ENCODE measurements around the gene RIGI.
"Not testable (repeated sequence)": the region's sequence is repeated elsewhere in the genome, so short reads cannot be mapped to it uniquely, and the experiment has no call there.

Gene RIGI

DNA sequence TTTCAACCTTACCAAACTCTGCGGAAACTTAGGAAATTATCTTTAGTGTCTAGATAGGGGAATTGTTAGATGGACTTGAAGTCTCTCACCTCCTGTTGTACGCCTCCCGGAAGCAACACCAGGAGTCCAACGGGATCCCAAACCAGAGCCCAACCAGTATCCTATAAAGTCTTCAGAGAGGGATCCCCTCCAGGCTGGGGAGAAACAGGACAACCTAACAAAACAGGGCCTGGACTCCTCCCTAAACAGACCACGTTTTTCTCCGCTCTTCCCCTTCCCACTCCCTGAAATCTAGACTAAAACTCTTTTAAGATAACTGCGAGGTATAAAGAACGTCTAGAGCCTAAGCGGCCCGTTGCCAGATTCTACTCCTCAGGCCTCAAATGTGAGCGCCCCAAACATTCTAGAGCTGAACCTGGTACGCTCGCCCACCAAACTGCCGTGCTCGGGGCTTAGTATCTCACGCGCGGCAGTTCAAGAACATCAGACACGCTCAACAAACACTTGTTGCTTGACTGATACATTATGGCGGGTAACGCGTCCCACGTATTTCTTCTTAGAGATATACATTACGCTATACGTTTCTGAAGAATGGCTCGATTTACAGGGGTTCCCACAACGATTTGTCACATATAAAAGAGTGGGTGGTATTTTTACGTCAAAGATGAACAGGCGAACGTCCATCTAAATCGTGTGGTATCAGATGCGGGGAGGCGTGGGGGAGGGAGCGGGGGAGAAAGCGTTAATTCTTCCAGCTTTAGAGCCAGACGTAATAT is 25.5 kb upstream of the RIGI start:
- peak overlapping the region; percentile 70 for H3K4me3 ChIP-seq (ENCODE audit: low read depth, low read length)
- TF ChIP-seq, protein P1, sequence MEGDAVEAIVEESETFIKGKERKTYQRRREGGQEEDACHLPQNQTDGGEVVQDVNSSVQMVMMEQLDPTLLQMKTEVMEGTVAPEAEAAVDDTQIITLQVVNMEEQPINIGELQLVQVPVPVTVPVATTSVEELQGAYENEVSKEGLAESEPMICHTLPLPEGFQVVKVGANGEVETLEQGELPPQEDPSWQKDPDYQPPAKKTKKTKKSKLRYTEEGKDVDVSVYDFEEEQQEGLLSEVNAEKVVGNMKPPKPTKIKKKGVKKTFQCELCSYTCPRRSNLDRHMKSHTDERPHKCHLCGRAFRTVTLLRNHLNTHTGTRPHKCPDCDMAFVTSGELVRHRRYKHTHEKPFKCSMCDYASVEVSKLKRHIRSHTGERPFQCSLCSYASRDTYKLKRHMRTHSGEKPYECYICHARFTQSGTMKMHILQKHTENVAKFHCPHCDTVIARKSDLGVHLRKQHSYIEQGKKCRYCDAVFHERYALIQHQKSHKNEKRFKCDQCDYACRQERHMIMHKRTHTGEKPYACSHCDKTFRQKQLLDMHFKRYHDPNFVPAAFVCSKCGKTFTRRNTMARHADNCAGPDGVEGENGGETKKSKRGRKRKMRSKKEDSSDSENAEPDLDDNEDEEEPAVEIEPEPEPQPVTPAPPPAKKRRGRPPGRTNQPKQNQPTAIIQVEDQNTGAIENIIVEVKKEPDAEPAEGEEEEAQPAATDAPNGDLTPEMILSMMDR (IDR thresholded peaks at IDR 0.05; ENCODE audit: low read depth, low read length, missing control alignments) = no peak
- DNase-seq (ENCODE audit: low read depth) = no peak

DNA sequence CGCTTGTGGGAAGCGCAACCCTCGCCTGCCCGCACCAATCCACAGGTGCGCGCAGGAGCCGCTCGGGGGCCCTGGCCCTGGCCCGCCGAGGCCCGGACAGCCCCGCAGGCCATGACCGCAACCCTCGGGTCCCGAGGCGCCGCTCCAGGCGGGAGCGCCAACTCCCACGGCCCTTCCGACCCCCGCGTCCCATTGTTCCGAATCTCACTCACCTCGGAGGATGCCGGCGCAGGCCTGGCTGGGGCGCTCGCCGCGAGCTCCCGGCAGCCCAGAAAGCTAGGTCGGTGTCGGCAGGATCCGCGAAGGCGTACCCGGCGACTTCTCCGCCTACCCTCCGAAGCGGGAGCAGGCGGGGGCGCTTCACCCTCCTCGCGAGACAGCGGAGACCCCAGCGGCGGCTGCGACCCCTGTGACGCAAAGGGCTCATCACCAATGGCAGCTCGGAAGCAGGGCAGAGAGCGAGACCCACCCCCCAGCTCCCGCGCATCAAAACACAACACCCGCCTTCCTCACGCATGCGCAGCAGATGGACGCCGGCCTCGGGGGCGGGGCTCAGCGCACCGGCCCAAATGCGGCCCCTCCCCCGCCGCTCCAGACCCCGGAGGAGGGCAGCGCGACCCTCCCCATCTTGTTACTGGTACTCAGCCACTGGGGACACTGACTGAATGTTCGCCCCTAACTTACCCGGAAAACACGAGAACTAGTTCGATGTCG is 24.7 kb upstream of the RIGI start:
- DNase-seq (ENCODE audit: low read depth) = peak; percentile 69
- TF ChIP-seq, protein P1 (IDR thresholded peaks at IDR 0.05; ENCODE audit: low read depth, low read length, missing control alignments) = no peak
- H3K4me3 ChIP-seq (ENCODE audit: low read depth, low read length) = peak overlapping the region; percentile 70

DNA sequence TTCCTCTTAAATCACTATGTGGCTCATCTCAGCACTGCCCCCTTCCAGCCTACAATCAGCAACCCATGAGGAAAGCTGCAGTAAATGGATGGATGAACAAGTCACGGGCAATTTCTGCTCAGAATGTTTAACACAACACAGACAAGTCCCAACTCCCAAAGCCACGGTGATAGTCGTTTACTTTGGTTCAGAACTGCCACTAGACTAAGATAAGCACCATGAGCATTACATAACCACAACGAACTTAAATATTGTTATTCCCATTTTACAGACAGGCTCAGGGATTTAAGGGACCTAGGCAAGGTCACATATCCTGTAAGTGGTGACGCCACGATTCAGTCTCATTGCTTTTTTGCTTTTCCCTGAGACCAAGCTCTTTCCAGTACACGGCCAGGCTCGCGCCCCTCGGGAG is 24.2 kb upstream of the RIGI start:
- peak overlapping the region; percentile 70 for H3K4me3 ChIP-seq (ENCODE audit: low read depth, low read length)
- TF ChIP-seq, protein P1 (IDR thresholded peaks at IDR 0.05; ENCODE audit: low read depth, low read length, missing control alignments) = no peak
- DNase-seq (ENCODE audit: low read depth) = no peak

DNA sequence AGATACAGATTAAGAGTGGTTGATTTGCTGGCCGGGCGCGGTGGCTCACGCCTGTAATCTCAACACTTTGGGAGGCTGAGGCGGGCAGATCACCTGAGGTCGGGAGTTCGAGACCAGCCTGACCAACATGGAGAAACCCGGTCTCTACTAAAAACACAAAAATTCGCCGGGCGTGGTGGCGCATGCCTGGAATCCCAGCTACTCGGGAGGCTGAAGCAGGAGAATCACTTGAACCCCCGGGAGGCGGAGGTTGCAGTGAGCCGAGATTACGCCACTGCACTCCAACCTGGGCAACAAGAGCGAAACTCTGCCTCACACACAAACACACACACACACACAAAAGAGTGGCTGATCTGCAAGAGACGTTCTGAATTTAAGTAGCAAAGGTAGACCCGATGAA is 22.2 kb upstream of the RIGI start:
- DNase-seq (ENCODE audit: low read depth); H3K4me3 ChIP-seq (ENCODE audit: low read depth, low read length): not testable (repeated sequence)

DNA sequence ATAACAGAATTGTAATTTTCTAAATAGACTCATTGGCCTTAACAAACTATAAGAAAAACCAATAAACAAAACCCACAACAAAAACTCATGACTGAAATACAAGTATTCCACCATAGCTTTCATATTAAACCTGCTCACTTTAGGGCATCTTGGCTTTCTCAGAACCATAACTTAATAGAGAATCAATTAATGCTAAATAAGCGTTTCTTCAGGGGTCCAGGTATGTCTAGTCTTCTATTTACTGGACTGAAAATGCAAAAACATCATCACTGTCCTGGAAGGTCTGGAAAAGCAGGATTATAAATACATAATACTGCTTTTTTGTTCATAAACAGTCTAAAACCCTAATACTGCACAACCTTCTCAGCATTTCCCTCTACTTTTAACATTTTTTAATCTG is 19.9 kb upstream of the RIGI start:
- TF ChIP-seq, protein P1 (IDR thresholded peaks at IDR 0.05; ENCODE audit: low read depth, low read length, missing control alignments) = no peak
- DNase-seq (ENCODE audit: low read depth) = no peak

DNA sequence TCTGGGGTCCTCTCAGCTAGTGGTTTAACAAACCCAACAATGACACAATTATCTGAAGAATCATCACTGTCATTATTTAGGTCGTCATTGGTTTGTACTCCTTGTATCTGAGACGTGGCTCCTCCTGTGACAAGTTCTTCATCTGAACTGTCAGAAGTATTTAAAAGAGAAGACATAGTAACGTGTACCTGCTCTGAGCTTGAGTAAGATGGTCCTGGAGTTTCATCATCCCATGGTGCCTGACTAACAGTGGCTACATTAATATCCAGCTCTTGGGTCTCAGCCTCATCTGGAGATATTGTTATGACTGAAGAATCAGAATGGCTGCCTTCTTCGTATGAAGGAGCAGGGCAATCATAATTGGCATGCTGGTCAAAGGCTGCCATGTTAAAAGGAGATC is 17.1 kb upstream of the RIGI start:
- TF ChIP-seq, protein P1 (IDR thresholded peaks at IDR 0.05; ENCODE audit: low read depth, low read length, missing control alignments) = no peak
- H3K4me3 ChIP-seq (ENCODE audit: low read depth, low read length) = no peak overlapping the region
- DNase-seq (ENCODE audit: low read depth) = no peak

More for the DNA sequence above, 19.9 kb upstream of the RIGI start:
- H3K4me3 ChIP-seq (ENCODE audit: low read depth, low read length) = no peak overlapping the region

DNA sequence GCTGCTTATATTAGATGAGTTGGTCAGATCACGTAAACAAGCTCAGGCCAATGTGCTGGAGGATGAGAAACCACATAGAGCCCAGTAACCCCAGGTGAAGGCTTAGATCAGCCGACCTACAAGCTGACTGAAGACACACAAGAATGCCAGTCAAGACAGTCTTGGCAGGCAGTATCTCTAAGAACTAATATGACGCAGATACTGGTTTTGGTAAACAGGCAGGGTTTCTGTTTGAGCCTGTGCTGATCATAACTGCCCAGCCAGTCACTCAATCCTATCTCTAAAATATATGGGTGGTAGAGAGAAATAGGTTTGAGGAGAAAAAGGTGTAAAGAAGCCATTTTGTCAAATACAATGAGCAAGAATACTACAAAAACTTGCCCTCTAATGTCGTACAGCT is 7.8 kb upstream of the RIGI start:
- no peak overlapping the region for H3K4me3 ChIP-seq (ENCODE audit: low read depth, low read length)
- DNase-seq (ENCODE audit: low read depth) = no peak
- TF ChIP-seq, protein P1 (IDR thresholded peaks at IDR 0.05; ENCODE audit: low read depth, low read length, missing control alignments) = no peak

All from GM12864 (cell line).